ENCODE results near the gene LANCL1. TPM values are rescaled to one million over a fixed set of nuclear protein-coding genes. Genes with fewer than 3 reads are reported as not detected.

The LANCL1 gene
- total RNA-seq, 1 donor from 2014 or later: 15.6 TPM

GRCh38 chr2:210412660-210413059, 63.9 kb downstream of the LANCL1 start:
- DNase-seq (ENCODE audit: low spot score) (no peak), ATAC-seq (no peak)

DNA sequence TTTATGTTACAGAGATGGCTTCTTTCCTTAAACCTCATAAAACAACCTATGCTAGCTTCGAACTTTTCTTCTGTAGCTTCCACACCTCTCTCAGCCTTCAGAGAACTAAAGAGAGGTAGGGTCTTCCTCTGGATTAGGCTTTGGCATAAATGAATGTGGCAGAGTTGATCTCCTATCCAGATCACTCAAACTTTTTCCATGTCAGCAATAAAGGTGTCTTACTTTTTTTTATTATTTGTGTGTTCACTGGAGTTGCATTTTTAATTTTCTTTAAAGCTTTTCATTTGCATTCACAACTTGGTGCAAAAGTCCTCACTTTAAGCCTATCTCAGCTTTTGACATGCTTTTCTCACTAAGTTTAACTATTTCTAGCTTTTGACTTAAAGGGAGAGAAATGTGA, 66.0 kb downstream of the LANCL1 start:
- DNase-seq (ENCODE audit: low spot score): no peak
- no peak for ATAC-seq

- DNase-seq (ENCODE audit: low spot score) (no peak), ATAC-seq (peak; percentile 67)
Measured at GRCh38 chr2:210399440-210400041, 77.0 kb downstream of the LANCL1 start.

GRCh38 chr2:210392469-210392881, 84.1 kb downstream of the LANCL1 start:
- DNase-seq (ENCODE audit: low spot score) (no peak), ATAC-seq (no peak)

DNA sequence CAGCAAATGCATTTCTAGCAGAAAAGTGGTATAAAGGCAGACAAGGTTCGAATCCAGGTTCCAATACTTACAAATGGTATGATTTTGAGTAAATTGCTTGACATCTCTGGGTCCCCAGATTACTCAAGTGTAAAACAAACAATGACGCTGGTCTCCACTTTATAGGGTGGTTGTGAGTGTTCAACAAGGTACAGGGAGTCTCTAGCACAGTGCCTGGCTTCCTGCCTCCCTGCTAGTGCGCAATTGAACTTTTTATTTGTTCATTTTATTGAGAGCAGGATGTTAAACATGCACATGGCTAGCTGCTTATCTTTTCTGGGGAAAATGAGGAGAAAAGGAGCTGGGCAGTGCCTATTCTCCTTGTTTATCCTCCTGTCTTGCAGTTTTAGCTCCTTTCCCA, 86.7 kb downstream of the LANCL1 start:
- DNase-seq (ENCODE audit: low spot score) (no peak), ATAC-seq (no peak)

GRCh38 chr2:210388148-210388547, 88.4 kb downstream of the LANCL1 start:
- no peak for ATAC-seq
- DNase-seq (ENCODE audit: low spot score): no peak

- no peak for DNase-seq (ENCODE audit: low spot score)
- no peak for ATAC-seq
Measured at GRCh38 chr2:210387074-210387473, 89.5 kb downstream of the LANCL1 start.

Other genes starting within 250 kb of the LANCL1 start
- not detected for gene MYL1, start 161.6 kb downstream of the LANCL1 start, total RNA-seq
- 1,770 TPM for gene CPS1, start 79.8 kb upstream of the LANCL1 start, total RNA-seq

Measured in left lobe of liver (tissue), 2 donors.